Measurements from ENCODE around the gene RIC1.

DNA sequence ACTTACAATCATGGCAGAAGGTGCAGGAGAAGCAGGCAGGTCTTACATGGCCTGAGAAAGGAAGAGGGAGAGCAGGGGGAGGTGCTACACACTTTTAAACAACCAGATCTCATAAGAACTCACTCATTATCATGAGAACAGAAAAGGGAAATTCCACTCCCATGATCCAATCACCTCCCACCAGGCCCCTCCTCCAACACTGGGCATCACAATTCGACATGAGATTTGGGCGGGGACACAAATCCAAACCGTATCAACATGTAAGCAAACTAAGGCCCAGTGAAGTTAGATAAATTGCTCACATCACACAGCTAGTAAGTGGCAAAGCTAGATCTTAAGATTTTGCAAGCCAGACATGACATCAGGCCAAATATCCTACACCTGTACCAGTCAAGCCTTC is 48.3 kb upstream of the RIC1 start:
- TF ChIP-seq, protein P1, sequence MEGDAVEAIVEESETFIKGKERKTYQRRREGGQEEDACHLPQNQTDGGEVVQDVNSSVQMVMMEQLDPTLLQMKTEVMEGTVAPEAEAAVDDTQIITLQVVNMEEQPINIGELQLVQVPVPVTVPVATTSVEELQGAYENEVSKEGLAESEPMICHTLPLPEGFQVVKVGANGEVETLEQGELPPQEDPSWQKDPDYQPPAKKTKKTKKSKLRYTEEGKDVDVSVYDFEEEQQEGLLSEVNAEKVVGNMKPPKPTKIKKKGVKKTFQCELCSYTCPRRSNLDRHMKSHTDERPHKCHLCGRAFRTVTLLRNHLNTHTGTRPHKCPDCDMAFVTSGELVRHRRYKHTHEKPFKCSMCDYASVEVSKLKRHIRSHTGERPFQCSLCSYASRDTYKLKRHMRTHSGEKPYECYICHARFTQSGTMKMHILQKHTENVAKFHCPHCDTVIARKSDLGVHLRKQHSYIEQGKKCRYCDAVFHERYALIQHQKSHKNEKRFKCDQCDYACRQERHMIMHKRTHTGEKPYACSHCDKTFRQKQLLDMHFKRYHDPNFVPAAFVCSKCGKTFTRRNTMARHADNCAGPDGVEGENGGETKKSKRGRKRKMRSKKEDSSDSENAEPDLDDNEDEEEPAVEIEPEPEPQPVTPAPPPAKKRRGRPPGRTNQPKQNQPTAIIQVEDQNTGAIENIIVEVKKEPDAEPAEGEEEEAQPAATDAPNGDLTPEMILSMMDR (conservative IDR thresholded peaks at IDR 0.05; ENCODE audit: low read depth, low read length) = no peak
- TF ChIP-seq CHD1 (IDR thresholded peaks at IDR 0.05; ENCODE audit: low read depth, low read length) = no peak
- TF ChIP-seq POLR2A (IDR thresholded peaks at IDR 0.05; ENCODE audit: low read depth, low read length) = no peak
